GM18517 (cell line): ENCODE measurements around the gene ARHGDIA.
"Not testable (repeated sequence)": the region's sequence is repeated elsewhere in the genome, so short reads cannot be mapped to it uniquely, and the experiment has no call there.

Experiments
- ATAC-seq: cut with Tn5 transposase; IDR thresholded peaks from one replicate; pipeline ENCODE4 v1.9.1; 2021; ENCODE audit warnings: mild to moderate bottlenecking, moderate library complexity; ENCODE audit not compliant: unreplicated experiment

Gene ARHGDIA

GRCh38 chr17:81844887-81845286, 26.2 kb downstream of the ARHGDIA start:
- ATAC-seq: no peak

GRCh38 chr17:81844327-81844851, 26.7 kb downstream of the ARHGDIA start:
- no peak for ATAC-seq

- no peak for ATAC-seq
Observed at GRCh38 chr17:81843713-81844326, 27.3 kb downstream of the ARHGDIA start.

GRCh38 chr17:81842725-81843504, 28.2 kb downstream of the ARHGDIA start:
- no peak for ATAC-seq

- no peak for ATAC-seq
Observed at GRCh38 chr17:81842378-81842724, 28.8 kb downstream of the ARHGDIA start.

GRCh38 chr17:81841866-81842265, 29.3 kb downstream of the ARHGDIA start:
- no peak for ATAC-seq

GRCh38 chr17:81840826-81841778, 30.0 kb downstream of the ARHGDIA start:
- no peak for ATAC-seq

- ATAC-seq: not testable (repeated sequence)
Observed at GRCh38 chr17:81840059-81840458, 31.1 kb downstream of the ARHGDIA start.

GRCh38 chr17:81839301-81839700, 31.8 kb downstream of the ARHGDIA start:
- ATAC-seq: no peak

- ATAC-seq: no peak
Observed at GRCh38 chr17:81838753-81839255, 32.3 kb downstream of the ARHGDIA start.

GRCh38 chr17:81837641-81838040, 33.5 kb downstream of the ARHGDIA start:
- no peak for ATAC-seq

GRCh38 chr17:81834831-81835267, 36.3 kb downstream of the ARHGDIA start, which contains the start of gene PPP1R27:
TSS of gene PPP1R27 (minus strand) at chr17:81835050. CDS start at chr17:81834953, 97 bp downstream.
- no peak for ATAC-seq

GRCh38 chr17:81833921-81834830, 37.0 kb downstream of the ARHGDIA start:
- no peak for ATAC-seq

GRCh38 chr17:81833160-81833920, 37.8 kb downstream of the ARHGDIA start, which contains the start of gene MCRIP1:
TSS of gene MCRIP1 (minus strand) at chr17:81833291. CDS start at chr17:81824506, 8,785 bp downstream.
- ATAC-seq: peak; percentile 49

- ATAC-seq: peak; percentile 50
Observed at GRCh38 chr17:81832608-81833159, 38.5 kb downstream of the ARHGDIA start.

- ATAC-seq: peak; percentile 12
Observed at GRCh38 chr17:81831957-81832607, 39.1 kb downstream of the ARHGDIA start.

GRCh38 chr17:81831563-81831956, 39.6 kb downstream of the ARHGDIA start:
- ATAC-seq: no peak

GRCh38 chr17:81829858-81830257, 41.3 kb downstream of the ARHGDIA start:
- no peak for ATAC-seq
